SU-DHL-6 (cell line): ENCODE data around the gene PNPLA2.

ENCODE experiments used
- CTCF ChIP-seq: fragments of 200-600 bp; sonication (generic); IDR thresholded peaks from one replicate; pipeline ENCODE4 v1.5.1; 2017; ENCODE audit warnings: antibody characterized with exemption, mild to moderate bottlenecking, low read length, moderate library complexity; ENCODE audit not compliant: insufficient read depth, poor library complexity, severe bottlenecking
- EZH2phosphoT487 ChIP-seq: fragments of 200-600 bp; sonication (generic), shearing (Covaris generic); conservative IDR thresholded peaks from 2 replicates; pipeline ENCODE4 v1.6.1; 2018; ENCODE audit warnings: mild to moderate bottlenecking, antibody characterized with exemption, low read length, moderate library complexity, mixed read lengths

- TF ChIP-seq CTCF = no peak
- no peak for TF ChIP-seq EZH2phosphoT487
Measured at GRCh38 chr11:770642-771616, 47.8 kb upstream of the PNPLA2 start.
